Activated T-cell treated with anti-CD3 and anti-CD28 coated beads, Interleukin-2, amount 50 U/mL, for 72 hours (primary cell): ENCODE measurements around the gene ITGB2. TPM values are rescaled to one million over a fixed set of nuclear protein-coding genes. Genes with fewer than 3 reads are reported as not detected.

ENCODE experiments used
- ATAC-seq, 2 donors: fragments of 150-1000 bp; cut with Tn5 transposase; replicated peaks in 1 of 2; 2 replicates each; pipeline ENCODE4 v1.10.0; 2021; ENCODE audit warnings: moderate library complexity in 2 of 2, mild to moderate bottlenecking in 1 of 2
- DNase-seq, 2 donors: peaks; one replicate each; pipeline ENCODE4 v3.0.0; 2021 to 2022; ENCODE audit warnings: mixed read lengths in 1 of 2
- H3K27ac Mint-ChIP-seq: one replicate; pipeline ENCODE4 v1.8.0; 2022; ENCODE audit warnings: mild to moderate bottlenecking, moderate library complexity, mixed read lengths
- H3K27me3 Mint-ChIP-seq: one replicate; pipeline ENCODE4 v1.8.0; 2022; ENCODE audit warnings: low read depth, mixed read lengths
- H3K36me3 Mint-ChIP-seq, 2 donors: one replicate each; pipeline ENCODE4 v1.8.0; 2022; ENCODE audit warnings: mixed read lengths in 2 of 2, mild to moderate bottlenecking in 1 of 2; ENCODE audit not compliant: insufficient read depth in 2 of 2
- H3K4me1 Mint-ChIP-seq: one replicate; pipeline ENCODE4 v1.8.0; 2022; ENCODE audit warnings: low read depth, mixed read lengths
- H3K4me3 Mint-ChIP-seq, 2 donors: one replicate each; pipeline ENCODE4 v1.8.0; 2022; ENCODE audit warnings: mild to moderate bottlenecking in 2 of 2, mixed read lengths in 2 of 2, moderate library complexity in 2 of 2
- H3K9me3 Mint-ChIP-seq, 2 donors: one replicate each; pipeline ENCODE4 v1.8.0; 2022; ENCODE audit warnings: mixed read lengths in 2 of 2
- total RNA-seq, 2 donors: library from RNA; stranded (reverse); gene quantifications; one replicate each; pipeline ENCODE4 v1.2.3, GENCODE V29; 2022

The ITGB2 gene
- total RNA-seq, 2 donors from 2014 or later: 248 to 287 TPM

- H3K27ac Mint-ChIP-seq: peak overlapping the region; percentile 99
- ATAC-seq (no peak), DNase-seq (no peak)
- H3K9me3 Mint-ChIP-seq: no peaks in the 10 kb centered on the region
- peaks cover 40% of the 10 kb centered on the region for H3K4me1 Mint-ChIP-seq
- H3K36me3 Mint-ChIP-seq: no peaks in the 10 kb centered on the region
- peak overlapping the region; percentile 93 to 94 for H3K4me3 Mint-ChIP-seq
- no peaks in the 10 kb centered on the region for H3K27me3 Mint-ChIP-seq
These were observed 45.4 kb downstream of the ITGB2 start for GRCh38 chr21:44875316-44875700.

- peak in 1 of 2 donors; percentile 13 for ATAC-seq
- H3K9me3 Mint-ChIP-seq: no peaks in the 10 kb centered on the region
- peak overlapping the region; percentile 93 to 94 for H3K4me3 Mint-ChIP-seq
- no peaks in the 10 kb centered on the region for H3K36me3 Mint-ChIP-seq
- peaks cover 44% of the 10 kb centered on the region for H3K4me1 Mint-ChIP-seq
- H3K27me3 Mint-ChIP-seq: no peaks in the 10 kb centered on the region
- H3K27ac Mint-ChIP-seq: peak overlapping the region; percentile 99
- peak; percentile 41 to 55 for DNase-seq
These were observed 46.0 kb downstream of the ITGB2 start for GRCh38 chr21:44874497-44875315.

- ATAC-seq (no peak), DNase-seq (no peak)
- Mint-ChIP-seq H3K27ac (peak overlapping the region; percentile 99), H3K9me3 (no peaks in the 10 kb centered on the region), H3K4me3 (peak overlapping the region; percentile 93 to 94), H3K27me3 (no peaks in the 10 kb centered on the region), H3K36me3 (no peaks in the 10 kb centered on the region), H3K4me1 (peaks cover 47% of the 10 kb centered on the region)
These were observed 46.5 kb downstream of the ITGB2 start for GRCh38 chr21:44874240-44874496.

GRCh38 chr21:44873356-44874239 lies 47.1 kb downstream of the ITGB2 start, which contains the start of gene PTTG1IP:
Gene PTTG1IP (minus strand): TSS chr21:44873690. CDS start chr21:44873616, 74 bp downstream.
- H3K36me3 Mint-ChIP-seq: peaks cover 0 to 2% of the 10 kb centered on the region in 2 donors
- peak within 1 kb of the TSS; percentile 99 for H3K27ac Mint-ChIP-seq
- peak within 1 kb of the TSS; percentile 93 to 98 for H3K4me3 Mint-ChIP-seq
- ATAC-seq: peak; percentile 83 to 86
- H3K9me3 Mint-ChIP-seq: no peaks in the 10 kb centered on the region
- peaks cover 52% of the 10 kb centered on the region for H3K4me1 Mint-ChIP-seq
- peak; percentile 100 for DNase-seq
- no peaks in the 10 kb centered on the region for H3K27me3 Mint-ChIP-seq

GRCh38 chr21:44872649-44873355 lies 47.9 kb downstream of the ITGB2 start:
- no peak for ATAC-seq

GRCh38 chr21:44872323-44872648 lies 48.4 kb downstream of the ITGB2 start:
- peak overlapping the region; percentile 80 for H3K27ac Mint-ChIP-seq
- H3K9me3 Mint-ChIP-seq: no peaks in the 10 kb centered on the region
- ATAC-seq: no peak
- peaks cover 0 to 2% of the 10 kb centered on the region in 2 donors for H3K36me3 Mint-ChIP-seq
- peak overlapping the region; percentile 84 to 98 for H3K4me3 Mint-ChIP-seq
- no peaks in the 10 kb centered on the region for H3K27me3 Mint-ChIP-seq
- DNase-seq: no peak
- H3K4me1 Mint-ChIP-seq: peaks cover 65% of the 10 kb centered on the region

More at GRCh38 chr21:44872649-44873355, 47.9 kb downstream of the ITGB2 start:
- Mint-ChIP-seq H3K27ac (peak overlapping the region; percentile 80), H3K4me3 (peak overlapping the region; percentile 84 to 98), H3K4me1 (peaks cover 60% of the 10 kb centered on the region), H3K27me3 (no peaks in the 10 kb centered on the region), H3K36me3 (peaks cover 0 to 2% of the 10 kb centered on the region in 2 donors), H3K9me3 (no peaks in the 10 kb centered on the region)
- no peak for DNase-seq

GRCh38 chr21:44871576-44872269 lies 49.0 kb downstream of the ITGB2 start:
- no peak for ATAC-seq
- Mint-ChIP-seq H3K4me1 (peaks cover 71% of the 10 kb centered on the region), H3K27ac (peak overlapping the region; percentile 56), H3K36me3 (peaks cover 0 to 2% of the 10 kb centered on the region in 2 donors), H3K27me3 (no peaks in the 10 kb centered on the region), H3K4me3 (peak overlapping the region; percentile 84 to 98), H3K9me3 (no peaks in the 10 kb centered on the region)
- peak in 1 of 2 donors; percentile 33 for DNase-seq

- Mint-ChIP-seq H3K4me3 (peak overlapping the region; percentile 84 to 98), H3K27me3 (no peaks in the 10 kb centered on the region), H3K27ac (peak overlapping the region; percentile 13), H3K4me1 (peaks cover 78% of the 10 kb centered on the region), H3K9me3 (no peaks in the 10 kb centered on the region), H3K36me3 (peaks cover 0 to 2% of the 10 kb centered on the region in 2 donors)
- DNase-seq (peak in 1 of 2 donors; percentile 29), ATAC-seq (no peak)
These were observed 49.8 kb downstream of the ITGB2 start for GRCh38 chr21:44870748-44871495.

- no peak for ATAC-seq
These were observed 50.6 kb downstream of the ITGB2 start for GRCh38 chr21:44869781-44870747.

GRCh38 chr21:44868707-44869106 lies 52.0 kb downstream of the ITGB2 start:
- H3K27me3 Mint-ChIP-seq: no peaks in the 10 kb centered on the region
- H3K4me3 Mint-ChIP-seq: peak overlapping the region; percentile 82 to 83
- peak overlapping the region; percentile 75 for H3K27ac Mint-ChIP-seq
- H3K9me3 Mint-ChIP-seq: no peaks in the 10 kb centered on the region
- ATAC-seq: no peak
- peaks cover 2 to 4% of the 10 kb centered on the region in 2 donors for H3K36me3 Mint-ChIP-seq
- peaks cover 76% of the 10 kb centered on the region for H3K4me1 Mint-ChIP-seq
- DNase-seq: no peak

More at GRCh38 chr21:44869781-44870747, 50.6 kb downstream of the ITGB2 start:
- DNase-seq: no peak
- H3K27ac Mint-ChIP-seq: peak overlapping the region; percentile 13
- H3K27me3 Mint-ChIP-seq: no peaks in the 10 kb centered on the region
- H3K4me3 Mint-ChIP-seq: peak overlapping the region; percentile 63 to 76
- H3K36me3 Mint-ChIP-seq: peaks cover under 1 to 2% of the 10 kb centered on the region in 2 donors
- peaks cover 79% of the 10 kb centered on the region for H3K4me1 Mint-ChIP-seq
- no peaks in the 10 kb centered on the region for H3K9me3 Mint-ChIP-seq
